ENCODE results near the gene HIGD2A.

HIGD2A gene

DNA sequence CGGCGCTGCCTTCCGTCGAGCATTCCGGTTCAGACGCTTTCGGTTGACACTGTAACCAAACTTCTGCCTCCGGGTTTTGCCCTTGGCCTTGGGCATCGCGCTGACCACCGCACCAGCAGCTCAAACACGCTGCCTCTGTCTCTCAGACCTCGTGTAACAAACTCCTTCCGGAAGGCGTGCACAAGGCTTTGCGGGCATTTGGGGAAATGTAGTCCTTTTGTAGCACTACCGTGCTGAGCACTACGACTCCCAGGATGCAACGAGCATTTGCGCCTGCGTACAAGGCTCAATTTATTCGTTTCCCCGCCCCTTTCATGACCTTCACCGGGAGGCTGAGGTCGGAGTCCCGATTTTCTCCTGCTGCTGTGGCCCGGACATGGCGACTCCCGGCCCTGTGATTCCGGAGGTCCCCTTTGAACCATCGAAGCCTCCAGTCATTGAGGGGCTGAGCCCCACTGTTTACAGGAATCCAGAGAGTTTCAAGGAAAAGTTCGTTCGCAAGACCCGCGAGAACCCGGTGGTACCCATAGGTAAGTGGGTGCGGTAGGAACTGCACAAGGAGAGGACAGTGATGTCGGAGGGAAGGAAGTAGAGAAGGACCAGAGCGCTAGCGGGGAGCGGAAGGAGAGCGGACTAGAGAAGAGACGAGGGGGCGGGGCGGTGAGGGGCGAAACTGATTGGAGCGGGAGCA lies at the start of gene HIGD2A, which contains the start of gene NOP16:
Gene HIGD2A (plus strand): TSS at position 308 of the 691 bp plus-strand sequence. CDS start 69 bp downstream, at position 377.
Gene NOP16 (minus strand): TSS at position 155 of the 691 bp plus-strand sequence. CDS start 59 bp downstream, at position 96.
- peak; percentile 99 to 100 for DNase-seq (ENCODE audit: low read depth in 2 of 2)

- no peak for DNase-seq (ENCODE audit: low read depth in 2 of 2)
Measured at GRCh38 chr5:176339304-176339703, 49.2 kb upstream of the HIGD2A start.

GRCh38 chr5:176341325-176342157 lies 47.0 kb upstream of the HIGD2A start:
- no peak for DNase-seq (ENCODE audit: low read depth in 2 of 2)

DNA sequence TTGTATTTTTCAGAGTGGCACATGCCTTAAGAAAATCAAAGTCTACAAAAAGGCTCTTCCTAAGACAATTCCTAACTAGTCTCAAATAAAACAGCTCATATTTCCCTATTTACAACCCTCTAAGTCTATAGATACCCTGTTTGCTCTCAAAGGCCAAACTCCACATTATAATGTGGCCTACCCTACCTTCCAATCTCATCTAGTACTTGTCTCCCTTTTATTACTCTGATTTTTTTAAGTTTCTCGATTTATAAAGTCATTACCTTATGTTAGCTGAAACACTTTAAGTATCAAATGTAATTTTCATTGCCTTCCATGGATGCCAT lies 46.4 kb upstream of the HIGD2A start:
- no peak for DNase-seq (ENCODE audit: low read depth in 2 of 2)

GRCh38 chr5:176342766-176343458 lies 45.6 kb upstream of the HIGD2A start:
- DNase-seq (ENCODE audit: low read depth in 2 of 2) = no peak

GRCh38 chr5:176350416-176350815 lies 38.1 kb upstream of the HIGD2A start:
- no peak for DNase-seq (ENCODE audit: low read depth in 2 of 2)

- DNase-seq (ENCODE audit: low read depth in 2 of 2) = no peak
Measured at GRCh38 chr5:176352116-176352878, 36.3 kb upstream of the HIGD2A start.

- no peak for DNase-seq (ENCODE audit: low read depth in 2 of 2)
Measured at GRCh38 chr5:176353533-176353932, 35.0 kb upstream of the HIGD2A start.

DNA sequence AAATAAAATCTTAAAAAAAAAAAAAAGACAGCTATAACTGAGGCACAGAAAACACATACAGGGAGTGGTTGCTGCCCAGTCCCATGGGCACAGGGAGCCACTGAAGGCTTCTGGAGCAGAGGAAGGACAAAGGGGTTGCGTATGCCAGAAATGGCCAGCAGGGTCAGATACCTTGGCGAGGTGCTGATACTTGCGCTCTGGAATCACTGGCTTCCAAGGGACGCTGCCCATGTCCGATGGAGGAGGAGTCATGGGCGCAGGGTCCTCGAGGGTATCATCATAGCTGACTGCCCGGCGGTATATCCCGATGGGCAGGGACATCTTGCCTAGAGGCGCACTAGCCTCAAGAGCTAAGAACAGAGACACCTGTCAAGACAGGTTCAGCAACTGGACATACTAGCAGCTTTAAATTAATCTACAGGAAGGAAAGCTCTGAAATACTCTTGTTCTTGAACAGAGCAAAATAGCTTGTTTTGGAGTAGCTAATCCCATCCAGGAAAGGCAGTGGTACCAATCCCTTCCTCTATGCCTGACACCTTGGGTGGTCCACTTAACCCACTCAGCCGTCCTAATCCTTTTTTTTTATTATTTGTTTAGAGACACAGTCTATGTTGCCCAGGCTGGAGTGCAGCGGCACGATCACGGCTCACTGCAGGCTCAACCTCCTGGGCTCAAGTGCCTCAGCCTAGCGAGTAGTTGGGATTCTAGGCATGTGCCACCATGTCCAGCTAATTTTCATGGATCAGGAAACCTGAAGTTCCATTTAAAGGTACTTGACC lies 33.0 kb upstream of the HIGD2A start:
- DNase-seq (ENCODE audit: low read depth in 2 of 2) = no peak

DNA sequence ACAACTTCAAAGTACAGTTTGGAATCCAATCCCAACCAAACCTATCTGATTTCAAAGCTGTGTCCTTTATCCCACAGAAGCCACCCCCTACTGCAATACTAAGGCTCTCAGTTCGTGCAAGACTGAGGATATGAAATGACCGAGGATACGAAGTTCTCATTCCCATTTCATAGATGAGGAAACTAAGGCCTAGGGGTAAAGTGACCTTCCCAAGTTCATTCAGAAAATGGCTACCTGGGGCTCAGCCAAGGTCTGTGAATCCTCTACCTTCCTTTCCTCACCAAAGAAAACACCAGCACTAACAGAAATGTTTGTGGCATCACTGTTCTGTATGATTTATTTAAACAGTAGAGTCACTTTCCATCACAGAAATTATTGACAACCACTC lies 32.4 kb upstream of the HIGD2A start:
- DNase-seq (ENCODE audit: low read depth in 2 of 2) = no peak

DNA sequence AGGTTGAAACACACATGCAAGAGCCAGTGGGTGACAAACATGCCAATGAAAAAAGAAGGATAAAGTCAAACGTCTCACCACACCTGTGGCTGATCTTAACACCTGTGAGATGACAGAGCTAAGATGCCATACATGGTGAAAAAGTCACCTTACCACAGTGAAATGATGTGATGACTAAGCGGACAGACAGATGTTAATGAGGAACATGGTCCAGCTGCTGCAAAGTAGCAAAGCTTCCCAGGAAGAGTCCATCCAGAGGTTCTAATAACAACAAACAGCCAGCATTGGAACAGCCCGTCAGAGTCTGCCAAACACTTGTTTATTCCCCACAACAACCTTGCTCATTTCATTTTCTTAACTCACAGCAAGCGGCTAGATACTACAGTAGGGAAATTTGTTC lies 28.9 kb upstream of the HIGD2A start:
- DNase-seq (ENCODE audit: low read depth in 2 of 2) = no peak

DNA sequence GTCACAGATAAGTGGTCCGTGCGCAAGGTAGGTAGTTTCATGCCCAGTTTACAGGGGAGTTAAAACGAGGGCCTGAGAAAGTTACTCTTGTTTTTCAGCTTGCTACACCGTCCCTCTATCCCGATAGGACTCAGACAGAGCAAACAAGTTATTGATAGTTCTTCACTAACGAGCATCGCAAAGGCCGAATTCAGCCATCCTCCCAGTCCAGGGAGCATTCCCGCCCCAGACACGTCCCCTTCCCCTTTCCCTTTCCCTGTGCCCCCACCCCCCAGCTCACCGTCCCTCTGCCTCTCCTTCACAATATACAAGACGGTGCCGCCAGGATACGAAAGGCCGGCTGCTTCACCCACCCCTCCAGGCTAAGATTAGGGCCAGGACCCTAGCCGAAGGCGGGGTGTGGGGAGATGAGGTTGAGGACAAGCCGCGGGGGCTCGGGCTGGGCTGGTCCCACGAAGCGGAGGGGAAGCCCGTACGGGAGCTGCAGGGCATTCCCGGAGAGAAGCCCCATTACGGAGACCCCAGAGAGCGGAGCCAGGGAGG lies 27.6 kb upstream of the HIGD2A start:
- DNase-seq (ENCODE audit: low read depth in 2 of 2) = no peak

- peak; percentile 89 to 94 for DNase-seq (ENCODE audit: low read depth in 2 of 2)
Measured at GRCh38 chr5:176361437-176362232, 26.9 kb upstream of the HIGD2A start, which contains the start of gene KIAA1191. TSS of gene KIAA1191 (minus strand) at chr5:176361764. CDS start at chr5:176359508, 2,256 bp downstream.

GRCh38 chr5:176362233-176362490 lies 26.4 kb upstream of the HIGD2A start:
- DNase-seq (ENCODE audit: low read depth in 2 of 2) = no peak

DNA sequence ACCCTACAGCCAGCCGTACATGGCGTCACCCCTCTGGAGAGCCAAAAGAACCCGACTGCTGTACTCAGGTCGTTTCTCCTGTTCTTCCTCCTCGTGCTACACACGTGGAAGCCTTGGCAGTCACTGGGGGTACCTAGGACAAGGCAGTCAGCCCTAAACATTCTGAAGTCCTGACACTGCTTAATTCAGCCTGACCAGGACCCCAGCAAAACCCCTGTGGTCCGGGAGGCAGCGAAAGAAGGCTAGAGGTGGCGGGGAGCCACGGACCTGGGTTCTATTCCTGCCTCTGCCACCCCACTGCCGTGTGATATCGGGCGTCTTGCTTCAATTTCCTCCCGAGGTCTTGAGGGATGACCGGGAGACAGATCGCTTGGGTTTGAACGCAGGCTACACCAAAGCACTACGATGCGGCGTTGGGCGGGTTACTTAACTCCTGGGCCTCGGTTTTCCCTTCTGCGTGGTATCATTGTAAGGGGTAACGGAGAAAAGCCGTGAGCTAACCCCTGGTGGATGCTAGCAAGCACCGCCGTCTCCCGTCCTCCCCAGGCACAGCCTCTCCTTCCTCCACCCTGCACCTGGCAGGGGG lies 23.7 kb upstream of the HIGD2A start:
- DNase-seq (ENCODE audit: low read depth in 2 of 2) = no peak

- peak; percentile 54 to 62 for DNase-seq (ENCODE audit: low read depth in 2 of 2)
Measured at GRCh38 chr5:176365351-176366231, 23.0 kb upstream of the HIGD2A start, which contains the start of gene ARL10. TSS of gene ARL10 (plus strand) at chr5:176365487. CDS start at chr5:176365564, 77 bp downstream.

- no peak for DNase-seq (ENCODE audit: low read depth in 2 of 2)
Measured at GRCh38 chr5:176366232-176366894, 22.2 kb upstream of the HIGD2A start.

DNA sequence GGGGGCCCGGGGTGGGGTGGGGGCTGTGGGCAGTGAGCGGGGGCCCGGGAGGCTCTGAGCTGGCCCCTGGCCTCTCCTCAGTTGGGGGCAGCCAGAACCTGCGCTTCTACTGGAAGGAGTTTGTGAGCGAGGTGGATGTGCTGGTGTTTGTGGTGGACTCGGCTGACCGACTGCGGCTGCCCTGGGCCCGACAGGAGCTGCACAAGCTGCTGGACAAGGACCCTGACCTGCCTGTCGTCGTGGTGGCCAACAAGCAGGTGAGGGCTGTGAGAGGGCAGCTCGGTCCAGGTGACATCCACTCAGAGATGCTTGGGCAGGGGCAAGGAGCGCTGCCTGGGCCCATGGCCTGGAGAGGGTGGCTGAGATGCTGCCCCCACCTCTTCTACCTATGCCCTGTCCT lies 19.8 kb upstream of the HIGD2A start:
- DNase-seq (ENCODE audit: low read depth in 2 of 2) = no peak
